A549 (cell line): Measurements from ENCODE around the gene MCU. TPM values are rescaled to one million over a fixed set of nuclear protein-coding genes. Genes with fewer than 3 reads are reported as not detected.

Source experiments
- ATAC-seq, 2 experiments: fragments of 200-7000 bp in 1 of 2; fragments of >200 bp in 1 of 2; cut with Nextera tagmentation in 1 of 2; cut with Tn5 transposase in 1 of 2; 3 replicates each; pipeline versions ENCODE4 v1.8.0 to v1.9.1; 2018 to 2020; ENCODE audit warnings: mild to moderate bottlenecking in 1 of 2, moderate library complexity in 1 of 2
- CTCF ChIA-PET: fragments of 300-600 bp; sonication (Branson Sonifier 250); formaldehyde crosslinking; extraction: SDS; loops from one replicate; lab custom pipeline; 2021; ENCODE audit warnings: antibody characterized with exemption, inconsistent platforms; lab: Yijun Ruan, JAX
- POLR2A ChIA-PET: fragments of 350-600 bp; formaldehyde crosslinking; extraction: SDS; loops from one replicate; lab custom pipeline; 2021; ENCODE audit warnings: antibody characterized with exemption, inconsistent platforms; lab: Yijun Ruan, JAX
- DNase-seq, 2 experiments: peaks; one replicate each; pipeline versions ENCODE4 v3.0.0 to v3.0.0-alpha.2; 2011 to 2016; ENCODE audit warnings: low read depth in 1 of 2, low spot score in 1 of 2
- FAIRE-seq: peaks from 2 replicates; lab custom pipeline; 2011; peaks lifted over from hg19 to GRCh38; lab: Jason Lieb, UNC
- H3K27ac ChIP-seq, 2 experiments: fragments of >200 bp; sonication (Bioruptor Twin); formaldehyde crosslinking; 3 replicates each; pipeline ENCODE4 v1.5.1; 2016 to 2017
- H3K4me1 ChIP-seq: fragments of >200 bp; sonication (Bioruptor Twin); formaldehyde crosslinking; 3 replicates; pipeline ENCODE4 v1.6.1; 2016
- H3K4me2 ChIP-seq: fragments of >200 bp; sonication (Bioruptor Twin); formaldehyde crosslinking; 3 replicates; pipeline ENCODE4 v1.6.1; 2016
- H3K4me3 ChIP-seq: fragments of >200 bp; sonication (Bioruptor Twin); formaldehyde crosslinking; 3 replicates; pipeline ENCODE4 v1.5.1; 2016
- H3K9me3 ChIP-seq: fragments of >200 bp; sonication (Bioruptor Twin); formaldehyde crosslinking; 3 replicates; pipeline ENCODE4 v1.6.1; 2016
- CBX2 ChIP-seq: fragments of 200-600 bp; sonication (generic); IDR thresholded peaks from 2 replicates; pipeline ENCODE4 v1.6.1; 2016; ENCODE audit warnings: low read depth, mild to moderate bottlenecking, borderline replicate concordance
- CBX8 ChIP-seq: fragments of 200-600 bp; sonication (generic); IDR thresholded peaks from 2 replicates; pipeline ENCODE4 v1.6.1; 2016
- CEBPB ChIP-seq, 2 experiments: fragments of >200 bp in 1 of 2; sonication (Bioruptor Twin) in 1 of 2; formaldehyde crosslinking in 1 of 2; IDR thresholded peaks; 2 replicates each; pipeline ENCODE4 v1.6.1; 2012 to 2016
- CHD4 ChIP-seq: fragments of 200-600 bp; sonication (generic); IDR thresholded peaks from 2 replicates; pipeline ENCODE4 v1.6.1; 2016; ENCODE audit warnings: antibody characterized with exemption, mild to moderate bottlenecking, borderline replicate concordance
- CTCF ChIP-seq: fragments of >200 bp; sonication (Bioruptor Twin); formaldehyde crosslinking; IDR thresholded peaks from 3 replicates; pipeline ENCODE4 v1.5.1; 2016
- E2F6 ChIP-seq: IDR thresholded peaks from 2 replicates; pipeline ENCODE4 v1.6.1; 2012; ENCODE audit warnings: low read depth, borderline replicate concordance
- EP300 ChIP-seq, 2 experiments: fragments of >200 bp; sonication (Bioruptor Twin); formaldehyde crosslinking; IDR thresholded peaks; 2 replicates in 1 of 2; 3 replicates in 1 of 2; pipeline ENCODE4 v1.6.1; 2016 to 2017
- ESRRA ChIP-seq: fragments of 150-350 bp; IDR thresholded peaks from 2 replicates; pipeline ENCODE4 v1.6.1; 2014; ENCODE audit warnings: mild to moderate bottlenecking, low read length, borderline replicate concordance
- FOSL2 ChIP-seq, 2 experiments: fragments of 450-650 bp in 1 of 2; fragments of >200 bp in 1 of 2; sonication (Bioruptor Twin) in 1 of 2; formaldehyde crosslinking; IDR thresholded peaks; 2 replicates each; pipeline versions ENCODE4 v1.5.0 to v1.6.1; 2016 to 2020; ENCODE audit warnings: mild to moderate bottlenecking in 1 of 2, moderate library complexity in 1 of 2
- HMGXB4 ChIP-seq: fragments of 250-450 bp; sonication (Bioruptor Pico); IDR thresholded peaks from 2 replicates; pipeline ENCODE4 v1.5.0; 2021; ENCODE audit warnings: mild to moderate bottlenecking, moderate library complexity, borderline replicate concordance
- HOXB13 ChIP-seq: fragments of 250-450 bp; sonication (Bioruptor Pico); IDR thresholded peaks from 2 replicates; pipeline ENCODE4 v1.5.0; 2020; ENCODE audit warnings: low read depth, mild to moderate bottlenecking, moderate library complexity
- HOXB5 ChIP-seq: fragments of 250-450 bp; sonication (Bioruptor Pico); IDR thresholded peaks from 2 replicates; pipeline ENCODE4 v1.5.0; 2020; ENCODE audit warnings: mild to moderate bottlenecking, moderate library complexity
- JUN ChIP-seq, 2 experiments: fragments of >200 bp; sonication (Bioruptor Twin); formaldehyde crosslinking; IDR thresholded peaks; 2 replicates in 1 of 2; 3 replicates in 1 of 2; pipeline ENCODE4 v1.6.1; 2016 to 2017
- JUNB ChIP-seq: fragments of >200 bp; sonication (Bioruptor Twin); formaldehyde crosslinking; IDR thresholded peaks from 2 replicates; pipeline ENCODE4 v1.6.1; 2016
- KDM5A ChIP-seq: fragments of 200-600 bp; sonication (generic); IDR thresholded peaks from 2 replicates; pipeline ENCODE4 v1.6.1; 2016; ENCODE audit warnings: antibody characterized with exemption, mild to moderate bottlenecking
- MAFK ChIP-seq: fragments of 450-650 bp; IDR thresholded peaks from 2 replicates; pipeline ENCODE4 v1.6.1; 2014; ENCODE audit not compliant: partially characterized antibody
- NFE2L2 ChIP-seq: fragments of 150-350 bp; conservative IDR thresholded peaks from 2 replicates; pipeline ENCODE4 v1.6.1; 2014; ENCODE audit warnings: low read length
- NPAS2 ChIP-seq: fragments of 250-450 bp; sonication (Bioruptor Pico); IDR thresholded peaks from 2 replicates; pipeline ENCODE4 v1.8.0; 2022; ENCODE audit warnings: mild to moderate bottlenecking, moderate library complexity, borderline replicate concordance
- PHF8 ChIP-seq: fragments of 200-600 bp; sonication (generic); IDR thresholded peaks from 2 replicates; pipeline ENCODE4 v1.6.1; 2016; ENCODE audit warnings: low read depth, mild to moderate bottlenecking, antibody characterized with exemption, moderate library complexity, borderline replicate concordance
- RAD21 ChIP-seq, 2 experiments: fragments of >200 bp in 1 of 2; sonication (Bioruptor Twin) in 1 of 2; formaldehyde crosslinking in 1 of 2; IDR thresholded peaks in 1 of 2; conservative IDR thresholded peaks in 1 of 2; 2 replicates in 1 of 2; 3 replicates in 1 of 2; pipeline ENCODE4 v1.6.1; 2012 to 2018; ENCODE audit warnings: inconsistent platforms in 1 of 2
- SMC3 ChIP-seq: fragments of >200 bp; sonication (Bioruptor Twin); formaldehyde crosslinking; IDR thresholded peaks from 3 replicates; pipeline ENCODE4 v1.6.1; 2018; ENCODE audit warnings: inconsistent platforms
- SREBF2 ChIP-seq: fragments of 450-650 bp; IDR thresholded peaks from 2 replicates; pipeline ENCODE4 v1.6.1; 2014; ENCODE audit warnings: mild to moderate bottlenecking, moderate library complexity
- TP53 ChIP-seq: fragments of 250-450 bp; sonication (Bioruptor Pico); IDR thresholded peaks from 2 replicates; pipeline ENCODE4 v1.5.0; 2021; ENCODE audit warnings: mild to moderate bottlenecking, moderate library complexity
- USF2 ChIP-seq: fragments of 450-650 bp; IDR thresholded peaks from 2 replicates; pipeline ENCODE4 v1.6.1; 2014; ENCODE audit warnings: antibody characterized with exemption
- ZC3H11A ChIP-seq: fragments of 450-650 bp; IDR thresholded peaks from 2 replicates; pipeline ENCODE4 v1.6.1; 2014; ENCODE audit warnings: antibody characterized with exemption, mild to moderate bottlenecking
- ZFP36 ChIP-seq: fragments of 450-650 bp; IDR thresholded peaks from 2 replicates; pipeline ENCODE4 v1.6.1; 2014; ENCODE audit warnings: borderline replicate concordance; ENCODE audit not compliant: partially characterized antibody
- ZSCAN20 ChIP-seq: fragments of 250-450 bp; sonication (Bioruptor Pico); IDR thresholded peaks from 2 replicates; pipeline ENCODE4 v1.8.0; 2022; ENCODE audit warnings: mild to moderate bottlenecking, moderate library complexity
- WGBS: methylation state at CpG from one replicate; pipeline ENCODE4 v1.1.6; 2017; ENCODE audit errors: missing lambda C conversion rate; 5-methylcytosine and 5-hydroxymethylcytosine counted together
- polyA plus RNA-seq, 4 experiments: library from polyadenylated mRNA; depleted of rRNA in 3 of 4; stranded (reverse); fragments of >200 nt; fragmentation: RNase III in 1 of 4; extraction: RNeasy Plus Mini Kit Qiagen cat#74134 plus additional on column Dnase treatment in 1 of 4; gene quantifications; 2 replicates in 3 of 4; 3 replicates in 1 of 4; pipeline ENCODE4 v1.2.3, GENCODE V29; 2011 to 2017

The MCU gene
- polyA plus RNA-seq, 2 of the 4 experiments (the other 2 are of a cell fraction) = 44.0 to 221 TPM

- peak overlapping the region; percentile 96 to 99 for H3K27ac ChIP-seq
Observed at GRCh38 chr10:72692994-72693781, 1.2 kb downstream of the MCU start.

GRCh38 chr10:72694476-72695369 lies 2.8 kb downstream of the MCU start:
- ATAC-seq = peak; percentile 36 to 45; a peak in 4 of 6 replicates
- Histone ChIP-seq H3K9me3 (no peaks in the 10 kb centered on the region), H3K27ac (peak overlapping the region in 1 of 2 experiments; percentile 9; a peak in 1 of 6 replicates), H3K4me3 (peak overlapping the region; percentile 80; the same call in 2 of the 3 replicates), H3K4me1 (peaks cover 50% of the 10 kb centered on the region), H3K4me2 (peak overlapping the region; percentile 86)
- 19% methylated on average over 6 of the region's 6 CpGs for WGBS
- peak; percentile 63 for FAIRE-seq
- DNase-seq = peak; percentile 44 to 79
- TF ChIP-seq MAFK (no peak), FOSL2 (IDR thresholded peaks at IDR 0.05) (no peak), FOSL2 (CRISPR knock-in tag; IDR thresholded peaks at IDR 0.05) (no peak), ESRRA (no peak), SMC3 (peak; percentile 74), CEBPB (IDR thresholded peaks at IDR 0.05) (no peak), CTCF (peak; percentile 62), ZSCAN20 (CRISPR knock-in tag) (no peak), PHF8 (no peak), ZFP36 (no peak), NPAS2 (no peak), RAD21 (conservative IDR thresholded peaks at IDR 0.05 in 1 of 2, IDR thresholded peaks at IDR 0.05 in 1 of 2) (peak; percentile 67 to 71), HOXB5 (CRISPR knock-in tag) (no peak), CHD4 (no peak), ZC3H11A (no peak), USF2 (no peak)
- POLR2A ChIA-PET = interaction anchor here (1.0 kb wide), 1 partner anchor 70 kb away, joined by 3 read pairs; no protein-coding TSS in a partner anchor
- CTCF ChIA-PET = interaction anchor here (0.7 to 7.6 kb wide), 25 partner anchors 8 to 330 kb away, joined by 3 to 85 read pairs (median 4); no protein-coding TSS in a partner anchor

More at GRCh38 chr10:72692994-72693781, 1.2 kb downstream of the MCU start:
- DNase-seq (no peak), FAIRE-seq (no peak), ATAC-seq (peak in 1 of 2 experiments; percentile 3; a peak in 3 of 6 replicates)
- POLR2A ChIA-PET = interaction anchor here (0.5 to 2.3 kb wide), 5 partner anchors 17 to 329 kb away, joined by 3 to 11 read pairs (median 5); partner anchors contain the start of gene MICU1
- CTCF ChIA-PET = interaction anchor here (0.5 to 7.6 kb wide), 18 partner anchors 8 to 329 kb away, joined by 3 to 85 read pairs (median 4); partner anchors contain the start of gene MICU1
- TF ChIP-seq HOXB13 = no peak
- no peak for TF ChIP-seq EP300 (IDR thresholded peaks at IDR 0.05)
- no peak for TF ChIP-seq SREBF2
- TF ChIP-seq CHD4 = no peak
- TF ChIP-seq CBX8 = no peak
- TF ChIP-seq PHF8 = no peak
- no peak for TF ChIP-seq E2F6
- no peak for TF ChIP-seq TP53 (CRISPR knock-in tag)
- no peak for TF ChIP-seq ZSCAN20 (CRISPR knock-in tag)
- no peak for TF ChIP-seq JUN (IDR thresholded peaks at IDR 0.05)
- no peak for TF ChIP-seq ZC3H11A
- TF ChIP-seq NFE2L2 = no peak
- no peak for TF ChIP-seq CBX2
- TF ChIP-seq KDM5A = no peak
- TF ChIP-seq JUNB = no peak
- TF ChIP-seq HMGXB4 = no peak
- H3K4me2 ChIP-seq = peak overlapping the region; percentile 86
- peak overlapping the region; percentile 80 for H3K4me3 ChIP-seq
- WGBS = 3% methylated on average over 8 of the region's 8 CpGs
- H3K4me1 ChIP-seq = peaks cover 65% of the 10 kb centered on the region
- no peaks in the 10 kb centered on the region for H3K9me3 ChIP-seq
